ENCODE data around the gene CAMK2N1. TPM values are rescaled to one million over a fixed set of nuclear protein-coding genes. Genes with fewer than 3 reads are reported as not detected.
A peak's percentile ranks its signal among the peaks of the same experiment; 100 is the strongest.

The CAMK2N1 gene
- total RNA-seq, 4 donors from 2014 or later = 1.3 to 2.5 (median 1.5) TPM

DNA sequence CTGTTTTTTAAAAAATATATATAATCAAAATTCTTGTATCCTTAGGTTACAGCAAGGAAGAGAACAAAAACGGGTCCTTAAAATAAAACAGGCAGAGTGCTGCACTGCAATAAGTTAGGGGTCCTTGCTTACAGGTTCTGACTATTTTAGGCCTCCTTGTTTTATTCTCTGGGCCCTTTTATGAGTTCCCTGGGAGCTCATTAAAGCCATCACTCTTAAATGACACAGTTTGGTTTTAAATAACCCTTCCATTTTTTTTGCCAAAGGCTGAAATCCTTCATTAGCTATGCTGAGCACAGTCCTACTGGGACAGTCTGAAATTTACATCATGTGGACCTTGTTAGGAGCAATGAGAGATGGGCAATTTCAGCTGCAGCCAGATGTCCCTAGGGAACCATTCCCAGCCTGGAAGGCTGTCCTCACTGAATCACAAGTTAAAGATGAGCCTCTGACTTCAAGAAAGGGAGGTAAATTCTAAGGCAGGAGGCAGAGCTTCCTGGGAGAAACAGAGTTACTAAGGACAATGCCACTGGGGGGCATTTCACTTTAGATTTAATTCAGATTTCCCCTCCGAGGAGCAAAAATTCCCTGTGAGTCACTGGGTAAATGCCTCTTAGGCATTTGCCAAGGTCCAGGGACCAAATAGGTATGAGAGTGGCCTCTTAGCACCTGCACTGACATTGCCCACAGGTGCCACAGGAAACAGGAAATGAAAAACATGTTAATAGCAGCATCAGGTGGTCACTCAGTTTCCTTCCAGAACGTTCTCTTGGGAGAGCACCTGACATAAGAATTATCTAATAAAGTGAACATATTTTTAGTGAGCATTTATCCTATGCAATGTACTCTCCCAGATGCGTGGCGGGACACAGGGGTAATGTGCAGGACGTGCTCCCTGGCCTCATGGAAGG lies 25.8 kb upstream of the CAMK2N1 start:
- no peak overlapping the region for H3K27ac ChIP-seq
- H3K27me3 ChIP-seq = peaks cover 0 to 3% (median 0%) of the 10 kb centered on the region in 3 donors
- no peak for ATAC-seq
- TF ChIP-seq, protein P1, sequence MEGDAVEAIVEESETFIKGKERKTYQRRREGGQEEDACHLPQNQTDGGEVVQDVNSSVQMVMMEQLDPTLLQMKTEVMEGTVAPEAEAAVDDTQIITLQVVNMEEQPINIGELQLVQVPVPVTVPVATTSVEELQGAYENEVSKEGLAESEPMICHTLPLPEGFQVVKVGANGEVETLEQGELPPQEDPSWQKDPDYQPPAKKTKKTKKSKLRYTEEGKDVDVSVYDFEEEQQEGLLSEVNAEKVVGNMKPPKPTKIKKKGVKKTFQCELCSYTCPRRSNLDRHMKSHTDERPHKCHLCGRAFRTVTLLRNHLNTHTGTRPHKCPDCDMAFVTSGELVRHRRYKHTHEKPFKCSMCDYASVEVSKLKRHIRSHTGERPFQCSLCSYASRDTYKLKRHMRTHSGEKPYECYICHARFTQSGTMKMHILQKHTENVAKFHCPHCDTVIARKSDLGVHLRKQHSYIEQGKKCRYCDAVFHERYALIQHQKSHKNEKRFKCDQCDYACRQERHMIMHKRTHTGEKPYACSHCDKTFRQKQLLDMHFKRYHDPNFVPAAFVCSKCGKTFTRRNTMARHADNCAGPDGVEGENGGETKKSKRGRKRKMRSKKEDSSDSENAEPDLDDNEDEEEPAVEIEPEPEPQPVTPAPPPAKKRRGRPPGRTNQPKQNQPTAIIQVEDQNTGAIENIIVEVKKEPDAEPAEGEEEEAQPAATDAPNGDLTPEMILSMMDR (IDR thresholded peaks at IDR 0.05 in 4 of 5, conservative IDR thresholded peaks at IDR 0.05 in 1 of 5) = no peak
- H3K4me3 ChIP-seq = no peak overlapping the region
- H3K36me3 ChIP-seq = no peaks in the 10 kb centered on the region
- H3K9me3 ChIP-seq = no peaks in the 10 kb centered on the region
- in situ Hi-C loops (cut with MboI; ENCODE audit: low sequenced_read_pairs in 4 of 4) = no loop called here
- DNase-seq = no peak
- intact Hi-C loops (cut with DNase I; ENCODE audit: low total_unique reads) = no loop called here
- peaks cover 8 to 13% of the 10 kb centered on the region in 2 donors for H3K4me1 ChIP-seq

DNA sequence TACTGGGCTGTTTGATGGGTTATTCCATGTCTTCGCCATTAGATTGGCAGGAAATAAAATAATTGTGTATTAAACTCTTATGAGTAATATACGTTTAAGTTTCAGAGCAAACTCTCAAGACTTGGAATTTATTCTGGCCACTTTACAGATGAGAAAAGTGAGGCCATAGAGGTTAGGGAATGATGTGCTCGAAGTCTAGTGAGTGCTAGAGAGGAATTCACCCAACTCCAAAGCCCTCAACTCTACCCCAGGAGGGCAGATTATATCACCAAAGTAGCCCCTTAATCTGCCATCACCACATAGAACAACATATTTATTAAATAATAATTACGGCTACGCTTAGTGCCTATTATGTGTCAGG lies 22.4 kb upstream of the CAMK2N1 start:
- Histone ChIP-seq H3K9me3 (no peaks in the 10 kb centered on the region), H3K27ac (peak overlapping the region; percentile 80 to 90 (median 90)), H3K4me1 (peaks cover 40 to 47% of the 10 kb centered on the region in 2 donors), H3K36me3 (peaks cover 0 to 8% of the 10 kb centered on the region in 2 donors), H3K27me3 (no peaks in the 10 kb centered on the region), H3K4me3 (peak overlapping the region; percentile 70 to 99 (median 86))
- ATAC-seq (no peak), DNase-seq (no peak)
- TF ChIP-seq POLR2A (IDR thresholded peaks at IDR 0.05) = no peak
- TF ChIP-seq, protein P1 (IDR thresholded peaks at IDR 0.05 in 4 of 5, conservative IDR thresholded peaks at IDR 0.05 in 1 of 5) = no peak
- in situ Hi-C loops (cut with MboI; ENCODE audit: low sequenced_read_pairs in 4 of 4) = no loop called here
- intact Hi-C loops (cut with DNase I; ENCODE audit: low total_unique reads) = loop anchor here (5.0 kb wide), 1 partner anchor 124 kb away; the partner anchor contains the start of gene PINK1

DNA sequence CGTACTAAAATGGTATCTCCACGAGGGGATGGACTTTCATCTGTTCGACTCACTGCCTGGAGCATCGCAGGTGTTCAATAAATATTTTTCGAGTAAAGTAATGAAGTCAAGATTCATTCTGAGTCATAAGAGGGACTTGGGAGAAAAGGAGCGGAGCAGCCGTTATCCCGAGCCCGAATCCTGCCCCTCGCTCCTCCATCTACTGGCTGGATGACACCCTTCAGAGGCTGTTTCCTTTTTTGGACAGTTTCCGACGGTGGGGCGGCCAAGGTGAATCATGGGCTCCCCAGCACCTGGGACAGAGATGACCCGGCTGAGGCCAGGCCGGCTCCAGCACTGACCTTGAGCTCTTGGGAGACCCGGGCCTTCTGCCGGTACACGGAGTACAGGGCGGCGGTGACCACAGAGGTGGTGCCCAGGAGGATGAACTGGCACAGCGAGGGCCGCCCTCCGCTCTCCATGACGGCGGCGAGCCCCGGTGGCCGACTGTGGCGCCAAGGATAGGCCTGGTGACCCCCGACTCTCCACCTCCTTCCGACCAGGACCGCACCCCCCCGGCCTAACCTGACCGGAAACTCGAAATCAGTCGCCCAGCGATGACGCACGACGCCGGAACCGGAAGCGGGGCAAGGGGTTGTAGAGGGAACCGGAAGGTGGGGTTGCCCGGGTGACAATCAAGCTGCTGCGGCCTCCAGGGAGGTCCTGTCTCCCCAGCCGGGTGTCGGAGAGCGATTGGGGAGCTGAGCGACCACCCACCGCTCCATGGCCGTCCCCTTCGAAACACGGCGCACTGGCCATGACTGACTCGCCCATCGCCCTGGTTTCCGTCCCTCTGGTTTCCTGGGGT lies 21.8 kb upstream of the CAMK2N1 start, which contains the start of gene MUL1:
Gene MUL1, minus strand, starts transcription at position 588 of the 847 bp plus-strand sequence. Its CDS starts 127 bp downstream, at position 461.
- Histone ChIP-seq H3K4me3 (peak within 1 kb of the TSS; percentile 70 to 99 (median 86)), H3K27me3 (no peaks in the 10 kb centered on the region), H3K36me3 (peaks cover 0 to 14% of the 10 kb centered on the region in 2 donors), H3K27ac (peak within 1 kb of the TSS; percentile 80 to 90 (median 90)), H3K9me3 (no peaks in the 10 kb centered on the region), H3K4me1 (peaks cover 40 to 50% of the 10 kb centered on the region in 2 donors)
- peak; percentile 91 to 94 for DNase-seq
- in situ Hi-C loops (cut with MboI; ENCODE audit: low sequenced_read_pairs in 4 of 4) = no loop called here
- intact Hi-C loops (cut with DNase I; ENCODE audit: low total_unique reads) = loop anchor here (5.0 kb wide), 1 partner anchor 125 kb away; the partner anchor contains the start of gene PINK1
- TF ChIP-seq, protein P1 (IDR thresholded peaks at IDR 0.05 in 4 of 5, conservative IDR thresholded peaks at IDR 0.05 in 1 of 5) = no peak
- TF ChIP-seq POLR2A (IDR thresholded peaks at IDR 0.05) = peak; percentile 67 to 85
- peak; percentile 99 for ATAC-seq

DNA sequence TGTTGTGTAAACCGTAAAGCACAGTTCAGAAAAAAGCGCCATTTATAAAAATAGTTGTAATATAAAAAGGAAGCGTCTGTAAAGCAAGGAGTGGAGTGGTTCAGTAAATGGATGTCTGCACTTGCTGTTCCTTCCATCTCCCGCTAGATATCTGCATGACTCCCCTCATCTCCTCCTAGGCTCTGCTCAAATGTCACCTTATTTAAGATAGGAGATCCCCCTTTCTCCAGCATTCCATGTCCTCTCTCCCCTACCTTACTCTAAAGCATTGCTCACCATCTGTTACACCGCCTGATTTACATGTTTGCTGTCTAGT lies 21.2 kb upstream of the CAMK2N1 start:
- H3K4me1 ChIP-seq = peaks cover 40 to 50% of the 10 kb centered on the region in 2 donors
- peak overlapping the region; percentile 70 to 99 (median 86) for H3K4me3 ChIP-seq
- no peak for TF ChIP-seq POLR2A (IDR thresholded peaks at IDR 0.05)
- TF ChIP-seq, protein P1 (IDR thresholded peaks at IDR 0.05 in 4 of 5, conservative IDR thresholded peaks at IDR 0.05 in 1 of 5) = no peak
- H3K9me3 ChIP-seq = no peaks in the 10 kb centered on the region
- no peak for DNase-seq
- H3K27me3 ChIP-seq = no peaks in the 10 kb centered on the region
- peak overlapping the region; percentile 80 to 90 (median 90) for H3K27ac ChIP-seq
- peak; percentile 11 to 14 for ATAC-seq
- peaks cover 0 to 20% of the 10 kb centered on the region in 2 donors for H3K36me3 ChIP-seq
- in situ Hi-C loops (cut with MboI; ENCODE audit: low sequenced_read_pairs in 4 of 4) = no loop called here
- intact Hi-C loops (cut with DNase I; ENCODE audit: low total_unique reads) = loop anchor here (5.0 kb wide), 1 partner anchor 125 kb away; the partner anchor contains the start of gene PINK1
